Neural crest cell (in vitro differentiated cells): Measurements from ENCODE around the gene PACS1. TPM values are rescaled to one million over a fixed set of nuclear protein-coding genes. Genes with fewer than 3 reads are reported as not detected.
A peak's percentile ranks its signal among the peaks of the same experiment; 100 is the strongest.

Source experiments
- DNase-seq: peaks from one replicate; pipeline ENCODE4 v3.0.0; 2021; ENCODE audit warnings: low read depth, mixed read lengths, low spot score
- H3K27ac Mint-ChIP-seq: one replicate; pipeline ENCODE4 v1.8.0; 2021; ENCODE audit warnings: mild to moderate bottlenecking, mixed read lengths; ENCODE audit not compliant: unreplicated experiment
- H3K27me3 Mint-ChIP-seq: 2 replicates; pipeline ENCODE4 v1.8.0; 2021; ENCODE audit warnings: low read depth, mild to moderate bottlenecking, mixed read lengths
- H3K36me3 Mint-ChIP-seq: 2 replicates; pipeline ENCODE4 v1.8.0; 2021; ENCODE audit warnings: low read depth, mild to moderate bottlenecking, mixed read lengths
- H3K4me1 Mint-ChIP-seq: 2 replicates; pipeline ENCODE4 v1.8.0; 2021; ENCODE audit warnings: mixed read lengths
- H3K4me3 Mint-ChIP-seq: one replicate; pipeline ENCODE4 v1.8.0; 2021; ENCODE audit warnings: mild to moderate bottlenecking, mixed read lengths
- H3K9me3 Mint-ChIP-seq: 2 replicates; pipeline ENCODE4 v1.8.0; 2021; ENCODE audit warnings: mixed read lengths
- CTCF ChIP-seq: fragments of 200-600 bp; sonication (generic); conservative IDR thresholded peaks from 2 replicates; pipeline ENCODE4 v1.5.0; 2021; ENCODE audit warnings: antibody characterized with exemption, mild to moderate bottlenecking
- total RNA-seq: library from RNA; stranded (reverse); gene quantifications from 2 replicates; pipeline ENCODE4 v1.2.1, GENCODE V29; 2021

Gene PACS1
- total RNA-seq, 1 donor from 2014 or later = 54.3 TPM

GRCh38 chr11:66207816-66208215, 137.7 kb downstream of the PACS1 start:
- DNase-seq = no peak
- TF ChIP-seq CTCF = no peak
- Mint-ChIP-seq H3K27me3 (no peaks in the 10 kb centered on the region), H3K4me3 (no peak overlapping the region), H3K9me3 (peaks cover 11% of the 10 kb centered on the region), H3K36me3 (peaks cover 13% of the 10 kb centered on the region), H3K4me1 (no peaks in the 10 kb centered on the region), H3K27ac (no peak overlapping the region)

DNA sequence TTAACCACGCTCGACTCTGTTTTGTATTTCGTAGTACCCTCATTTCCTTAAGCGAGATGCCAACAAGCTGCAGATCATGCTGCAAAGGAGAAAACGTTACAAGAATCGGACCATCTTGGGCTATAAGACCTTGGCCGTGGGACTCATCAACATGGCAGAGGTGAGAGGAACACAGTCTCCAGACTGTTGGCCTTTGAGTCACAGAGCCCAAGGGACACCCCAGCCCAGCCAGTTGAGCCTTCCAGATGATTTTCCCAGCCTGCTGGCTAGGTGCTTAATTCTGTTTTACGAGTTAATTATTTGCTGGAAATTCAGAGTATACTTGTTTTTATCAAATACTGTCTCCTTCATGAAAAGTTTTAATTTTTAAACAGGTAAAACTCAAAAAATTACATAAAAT, 141.0 kb downstream of the PACS1 start:
- peak overlapping the region; percentile 60 for H3K27ac Mint-ChIP-seq
- no peak overlapping the region for H3K4me3 Mint-ChIP-seq
- TF ChIP-seq CTCF = no peak
- no peaks in the 10 kb centered on the region for H3K27me3 Mint-ChIP-seq
- no peak for DNase-seq
- H3K9me3 Mint-ChIP-seq = no peaks in the 10 kb centered on the region
- peaks cover 8% of the 10 kb centered on the region for H3K36me3 Mint-ChIP-seq
- H3K4me1 Mint-ChIP-seq = no peaks in the 10 kb centered on the region

DNA sequence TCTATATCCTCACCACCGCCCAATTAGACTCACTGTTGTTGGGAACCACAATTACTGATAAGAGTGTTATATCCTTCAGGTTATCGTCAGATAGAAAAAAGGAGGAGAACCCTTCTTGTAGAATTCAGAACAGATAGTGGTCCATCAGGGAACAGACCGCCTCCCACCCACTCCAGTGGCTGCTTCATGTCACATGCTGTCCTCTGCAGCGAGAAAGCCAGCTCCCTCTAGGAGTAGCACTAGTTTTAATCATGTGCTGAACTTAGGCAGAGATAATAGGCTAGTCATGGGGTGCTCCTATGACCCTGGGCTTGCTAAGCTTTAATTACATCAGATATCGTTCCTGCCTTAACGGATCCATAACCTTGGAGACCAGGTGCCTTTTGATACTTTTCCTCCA, 146.8 kb downstream of the PACS1 start:
- no peaks in the 10 kb centered on the region for H3K27me3 Mint-ChIP-seq
- H3K9me3 Mint-ChIP-seq = no peaks in the 10 kb centered on the region
- DNase-seq = no peak

GRCh38 chr11:66218036-66218435, 148.0 kb downstream of the PACS1 start:
- TF ChIP-seq CTCF = no peak
- H3K27ac Mint-ChIP-seq = no peak overlapping the region
- peaks cover 5% of the 10 kb centered on the region for H3K36me3 Mint-ChIP-seq
- no peaks in the 10 kb centered on the region for H3K9me3 Mint-ChIP-seq
- H3K4me1 Mint-ChIP-seq = peaks cover 4% of the 10 kb centered on the region
- no peak for DNase-seq
- no peaks in the 10 kb centered on the region for H3K27me3 Mint-ChIP-seq
- H3K4me3 Mint-ChIP-seq = no peak overlapping the region

More for the DNA sequence above, 146.8 kb downstream of the PACS1 start:
- H3K4me3 Mint-ChIP-seq = no peak overlapping the region
- no peak overlapping the region for H3K27ac Mint-ChIP-seq
- H3K36me3 Mint-ChIP-seq = peaks cover 5% of the 10 kb centered on the region
- TF ChIP-seq CTCF = no peak
- no peaks in the 10 kb centered on the region for H3K4me1 Mint-ChIP-seq

- H3K36me3 Mint-ChIP-seq = peaks cover 5% of the 10 kb centered on the region
- no peak overlapping the region for H3K4me3 Mint-ChIP-seq
- no peak for DNase-seq
- H3K27ac Mint-ChIP-seq = no peak overlapping the region
- H3K4me1 Mint-ChIP-seq = peaks cover 4% of the 10 kb centered on the region
- no peak for TF ChIP-seq CTCF
- no peaks in the 10 kb centered on the region for H3K9me3 Mint-ChIP-seq
- no peaks in the 10 kb centered on the region for H3K27me3 Mint-ChIP-seq
These were observed 149.0 kb downstream of the PACS1 start for GRCh38 chr11:66218846-66219620.
